ENCODE results near the gene KCNMA1. TPM values are rescaled to one million over a fixed set of nuclear protein-coding genes. Genes with fewer than 3 reads are reported as not detected.

KCNMA1 gene
- total and polyA plus RNA-seq, 9 of the 15 experiments (the other 6 are each of a cell fraction or from before 2014, with no cell fraction given), result 0.01 to 0.95 (median 0.15) TPM; not detected in 4

GRCh38 chr10:77555591-77556212, 81.9 kb downstream of the KCNMA1 start (continued):
- TF ChIP-seq ARID3A (IDR thresholded peaks at IDR 0.05; ENCODE audit: borderline replicate concordance, low read depth, low read length) (no peak), TRIM28 (IDR thresholded peaks at IDR 0.05) (no peak), ADNP (tag; IDR thresholded peaks at IDR 0.05) (no peak), FOXJ3 (CRISPR knock-in tag; IDR thresholded peaks at IDR 0.05) (no peak), BHLHE40 (IDR thresholded peaks at IDR 0.05; ENCODE audit: low read length) (no peak), ZNF12 (CRISPR knock-in tag; IDR thresholded peaks at IDR 0.05) (no peak), TAF9B (IDR thresholded peaks at IDR 0.05; ENCODE audit: partially characterized antibody) (no peak), PREB (CRISPR knock-in tag; IDR thresholded peaks at IDR 0.05) (no peak), CBX8 (IDR thresholded peaks at IDR 0.05; ENCODE audit: borderline replicate concordance, extremely low read depth, low read depth, low read length, poor library complexity, severe bottlenecking) (no peak), TRIM24 (IDR thresholded peaks at IDR 0.05) (peak; percentile 20 to 23; a peak in 2 of 4 replicates), MTA2 (IDR thresholded peaks at IDR 0.05; ENCODE audit: low read depth) (no peak), PHB (CRISPR knock-in tag; IDR thresholded peaks at IDR 0.05) (no peak), MAFK (IDR thresholded peaks at IDR 0.05; ENCODE audit: low read length) (no peak), CBX2 (IDR thresholded peaks at IDR 0.05; ENCODE audit: insufficient read depth, low read length, poor library complexity, severe bottlenecking) (no peak), CSDE1 (IDR thresholded peaks at IDR 0.05) (no peak), ZBTB34 (CRISPR knock-in tag; IDR thresholded peaks at IDR 0.05) (no peak), ZNF592 (IDR thresholded peaks at IDR 0.05) (no peak), ZKSCAN8 (CRISPR knock-in tag; IDR thresholded peaks at IDR 0.05) (0 out of 2 replicates have a peak, but pooled peaks have one; percentile 13), SIX5 (IDR thresholded peaks at IDR 0.05; ENCODE audit: borderline replicate concordance in 1 of 2, insufficient read depth in 1 of 2, low read depth in 1 of 2, low read length in 2 of 2) (no peak)
